ENCODE results near the gene TTC9B. TPM values are rescaled to one million over a fixed set of nuclear protein-coding genes. Genes with fewer than 3 reads are reported as not detected.

Gene TTC9B
- total and polyA plus RNA-seq, 2 donors (not counting 1 experiment from before 2014, with no cell fraction given) = not detected

GRCh38 chr19:40254714-40255418, 36.7 kb upstream of the TTC9B start:
- 99% methylated on average over 16 of the region's 16 CpGs for WGBS (ENCODE audit: insufficient coverage)
- no peak overlapping the region for H3K4me3 Mint-ChIP-seq
- TF ChIP-seq, protein P1, sequence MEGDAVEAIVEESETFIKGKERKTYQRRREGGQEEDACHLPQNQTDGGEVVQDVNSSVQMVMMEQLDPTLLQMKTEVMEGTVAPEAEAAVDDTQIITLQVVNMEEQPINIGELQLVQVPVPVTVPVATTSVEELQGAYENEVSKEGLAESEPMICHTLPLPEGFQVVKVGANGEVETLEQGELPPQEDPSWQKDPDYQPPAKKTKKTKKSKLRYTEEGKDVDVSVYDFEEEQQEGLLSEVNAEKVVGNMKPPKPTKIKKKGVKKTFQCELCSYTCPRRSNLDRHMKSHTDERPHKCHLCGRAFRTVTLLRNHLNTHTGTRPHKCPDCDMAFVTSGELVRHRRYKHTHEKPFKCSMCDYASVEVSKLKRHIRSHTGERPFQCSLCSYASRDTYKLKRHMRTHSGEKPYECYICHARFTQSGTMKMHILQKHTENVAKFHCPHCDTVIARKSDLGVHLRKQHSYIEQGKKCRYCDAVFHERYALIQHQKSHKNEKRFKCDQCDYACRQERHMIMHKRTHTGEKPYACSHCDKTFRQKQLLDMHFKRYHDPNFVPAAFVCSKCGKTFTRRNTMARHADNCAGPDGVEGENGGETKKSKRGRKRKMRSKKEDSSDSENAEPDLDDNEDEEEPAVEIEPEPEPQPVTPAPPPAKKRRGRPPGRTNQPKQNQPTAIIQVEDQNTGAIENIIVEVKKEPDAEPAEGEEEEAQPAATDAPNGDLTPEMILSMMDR (IDR thresholded peaks at IDR 0.05) = no peak
- no peak for TF ChIP-seq EZH2 (IDR thresholded peaks at IDR 0.05; ENCODE audit: borderline replicate concordance, insufficient read depth, low read depth, low read length, poor library complexity, severe bottlenecking)
- H2AFZ ChIP-seq (ENCODE audit: insufficient read depth, low read depth, low read length, poor library complexity, severe bottlenecking) = no peak overlapping the region
- H3K36me3 ChIP-seq (replicated peaks in 1 of 2; ENCODE audit: control extremely low read depth in 1 of 2, control insufficient read depth in 1 of 2, extremely low read depth in 1 of 2, insufficient read depth in 2 of 2, low read length in 1 of 2) = peaks cover 2 to 61% of the 10 kb centered on the region in 2 experiments
- H3K4me1 ChIP-seq (ENCODE audit: control insufficient read depth in 2 of 2, insufficient read depth in 2 of 2, low read length in 2 of 2) = peaks cover 0 to 2% of the 10 kb centered on the region in 2 donors
- POLR2A ChIA-PET = no interaction called here
- H3K4me3 ChIP-seq (ENCODE audit: control extremely low read depth in 1 of 5, extremely low read depth in 1 of 5, insufficient read depth in 1 of 5, low read depth in 2 of 5, low read length in 4 of 5) = no peak overlapping the region
- H3K27me3 Mint-ChIP-seq = no peaks in the 10 kb centered on the region
- no peak overlapping the region for H3K9ac ChIP-seq (ENCODE audit: low read length)
- DNase-seq = no peak
- H4K20me1 ChIP-seq (ENCODE audit: control insufficient read depth, insufficient read depth, low read length, poor library complexity, severe bottlenecking) = peaks cover 91% of the 10 kb centered on the region
- peaks cover 26% of the 10 kb centered on the region for H3K4me1 Mint-ChIP-seq
- no peaks in the 10 kb centered on the region for H3K9me3 Mint-ChIP-seq (ENCODE audit: insufficient read depth)
- peaks cover 95% of the 10 kb centered on the region for H3K79me2 ChIP-seq (ENCODE audit: control insufficient read depth, insufficient read depth, low read length)
- no peak overlapping the region for H3K4me2 ChIP-seq (replicated peaks; ENCODE audit: low read depth, low read length, poor library complexity, severe bottlenecking)
- H3K27ac ChIP-seq (ENCODE audit: low read length in 2 of 2) = no peak overlapping the region
- H3K9me3 ChIP-seq (ENCODE audit: control extremely low read depth in 1 of 3, control insufficient read depth in 2 of 3, insufficient read depth in 1 of 3, low read length in 2 of 3) = no peaks in the 10 kb centered on the region
- ATAC-seq (ENCODE audit: low read depth) = no peak
- CTCF ChIA-PET = interaction anchor here (0.7 to 1.7 kb wide), 2 partner anchors 106 to 380 kb away, joined by 3 to 5 read pairs; no protein-coding TSS in a partner anchor
- intact Hi-C loops (cut with micrococcal nuclease) = no loop called here
- no peaks in the 10 kb centered on the region for H3K27me3 ChIP-seq (replicated peaks in 1 of 4; ENCODE audit: control extremely low read depth in 1 of 4, control insufficient read depth in 3 of 4, insufficient read depth in 4 of 4, low read length in 3 of 4)
- H3K27ac Mint-ChIP-seq = no peak overlapping the region

DNA sequence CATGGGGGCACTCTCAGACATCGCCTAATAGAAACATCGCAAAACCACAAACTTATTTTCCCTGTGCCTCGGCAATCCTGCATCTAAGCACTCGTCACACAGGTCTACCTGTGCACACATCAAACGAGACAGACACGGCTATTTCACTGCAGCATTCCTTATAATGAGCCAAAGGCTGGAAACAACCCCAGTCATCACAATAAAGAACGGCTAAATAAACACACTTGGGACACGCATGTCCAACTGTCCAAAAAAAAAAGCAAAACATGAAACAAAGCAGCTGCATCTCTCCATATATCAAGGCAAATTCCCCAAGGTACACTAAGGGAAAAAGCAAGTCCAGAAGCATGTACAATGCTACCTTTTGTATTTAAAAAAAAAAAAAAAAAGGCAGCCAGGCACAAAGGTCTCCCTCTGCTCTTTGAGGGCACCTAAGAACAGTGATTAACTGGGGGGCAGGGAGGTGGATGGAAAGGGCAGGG, 35.5 kb upstream of the TTC9B start:
- intact Hi-C loops (cut with micrococcal nuclease) = no loop called here
- peaks cover 94% of the 10 kb centered on the region for H3K79me2 ChIP-seq (ENCODE audit: control insufficient read depth, insufficient read depth, low read length)
- no peak overlapping the region for H2AFZ ChIP-seq (ENCODE audit: insufficient read depth, low read depth, low read length, poor library complexity, severe bottlenecking)
- H3K9me3 ChIP-seq (ENCODE audit: control extremely low read depth in 1 of 3, control insufficient read depth in 2 of 3, insufficient read depth in 1 of 3, low read length in 2 of 3) = no peaks in the 10 kb centered on the region
- no peak for TF ChIP-seq EZH2 (IDR thresholded peaks at IDR 0.05; ENCODE audit: borderline replicate concordance, insufficient read depth, low read depth, low read length, poor library complexity, severe bottlenecking)
- TF ChIP-seq, protein P1 (IDR thresholded peaks at IDR 0.05) = no peak
- no peak overlapping the region for H3K4me3 Mint-ChIP-seq
- no peak overlapping the region for H3K4me2 ChIP-seq (replicated peaks; ENCODE audit: low read depth, low read length, poor library complexity, severe bottlenecking)
- H3K27me3 ChIP-seq (replicated peaks in 1 of 4; ENCODE audit: control extremely low read depth in 1 of 4, control insufficient read depth in 3 of 4, insufficient read depth in 4 of 4, low read length in 3 of 4) = no peaks in the 10 kb centered on the region
- H3K4me1 ChIP-seq (ENCODE audit: control insufficient read depth in 2 of 2, insufficient read depth in 2 of 2, low read length in 2 of 2) = peaks cover 0 to 2% of the 10 kb centered on the region in 2 donors
- H3K36me3 ChIP-seq (replicated peaks in 1 of 2; ENCODE audit: control extremely low read depth in 1 of 2, control insufficient read depth in 1 of 2, extremely low read depth in 1 of 2, insufficient read depth in 2 of 2, low read length in 1 of 2) = peaks cover 2 to 69% of the 10 kb centered on the region in 2 experiments
- peaks cover 90% of the 10 kb centered on the region for H4K20me1 ChIP-seq (ENCODE audit: control insufficient read depth, insufficient read depth, low read length, poor library complexity, severe bottlenecking)
- no peak overlapping the region for H3K9ac ChIP-seq (ENCODE audit: low read length)
- H3K4me1 Mint-ChIP-seq = peaks cover 21% of the 10 kb centered on the region
- DNase-seq (no peak), ATAC-seq (ENCODE audit: low read depth) (no peak)
- over 99% methylated on average over 8 of the region's 8 CpGs for WGBS (ENCODE audit: insufficient coverage)
- ChIA-PET POLR2A (interaction anchor here (0.6 kb wide), 1 partner anchor 1704 kb away, joined by 5 read pairs; no protein-coding TSS in a partner anchor), CTCF (interaction anchor here (0.7 kb wide), 1 partner anchor 212 kb away, joined by 3 read pairs; the partner anchor contains the start of gene BLVRB)
- H3K27ac Mint-ChIP-seq = no peak overlapping the region
- no peak overlapping the region for H3K4me3 ChIP-seq (ENCODE audit: control extremely low read depth in 1 of 5, extremely low read depth in 1 of 5, insufficient read depth in 1 of 5, low read depth in 2 of 5, low read length in 4 of 5)
- H3K27me3 Mint-ChIP-seq = no peaks in the 10 kb centered on the region
- no peaks in the 10 kb centered on the region for H3K9me3 Mint-ChIP-seq (ENCODE audit: insufficient read depth)
- H3K27ac ChIP-seq (ENCODE audit: low read length in 2 of 2) = no peak overlapping the region
